Peyer's patch (tissue), 4 donors: ENCODE results near the gene USP17L19.
"Not testable (repeated sequence)": the region's sequence is repeated elsewhere in the genome, so short reads cannot be mapped to it uniquely, and the experiment has no call there.

ENCODE experiments used
- POLR2A ChIP-seq, 2 donors: fragments of 450-650 bp; IDR thresholded peaks; one replicate each; pipeline ENCODE4 v1.5.1; 2017; ENCODE audit warnings: antibody characterized with exemption in 2 of 2, mild to moderate bottlenecking in 2 of 2, moderate library complexity in 2 of 2
- TF ChIP-seq, protein P1 (sequence below), 6 experiments: fragments of 450-650 bp in 4 of 6; fragments of 200-600 bp in 2 of 6; sonication (generic) in 1 of 6; IDR thresholded peaks; one replicate each; pipeline ENCODE4 v1.5.1; 2017 to 2019; ENCODE audit warnings: antibody characterized with exemption in 6 of 6, mild to moderate bottlenecking in 3 of 6, moderate library complexity in 1 of 6

DNA sequence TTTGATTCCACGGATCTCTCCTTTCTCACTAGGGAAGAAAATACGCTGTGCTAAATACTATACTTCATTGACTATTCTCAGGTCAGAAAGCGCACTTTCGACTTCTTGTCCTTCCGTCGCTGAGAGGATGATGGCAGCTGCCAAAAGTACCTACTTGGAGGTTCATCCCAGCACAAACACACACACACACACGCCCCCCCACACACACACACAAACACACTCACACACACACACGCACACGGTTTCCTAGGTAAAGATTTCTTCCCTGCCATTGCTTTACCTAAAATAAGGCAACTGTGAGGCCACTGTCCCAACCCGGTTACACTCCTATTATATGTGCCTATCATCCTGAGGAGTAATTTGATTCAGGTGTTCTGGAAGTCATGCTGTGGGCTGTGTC, 18.5 kb downstream of the USP17L19 start:
- TF ChIP-seq, protein P1, sequence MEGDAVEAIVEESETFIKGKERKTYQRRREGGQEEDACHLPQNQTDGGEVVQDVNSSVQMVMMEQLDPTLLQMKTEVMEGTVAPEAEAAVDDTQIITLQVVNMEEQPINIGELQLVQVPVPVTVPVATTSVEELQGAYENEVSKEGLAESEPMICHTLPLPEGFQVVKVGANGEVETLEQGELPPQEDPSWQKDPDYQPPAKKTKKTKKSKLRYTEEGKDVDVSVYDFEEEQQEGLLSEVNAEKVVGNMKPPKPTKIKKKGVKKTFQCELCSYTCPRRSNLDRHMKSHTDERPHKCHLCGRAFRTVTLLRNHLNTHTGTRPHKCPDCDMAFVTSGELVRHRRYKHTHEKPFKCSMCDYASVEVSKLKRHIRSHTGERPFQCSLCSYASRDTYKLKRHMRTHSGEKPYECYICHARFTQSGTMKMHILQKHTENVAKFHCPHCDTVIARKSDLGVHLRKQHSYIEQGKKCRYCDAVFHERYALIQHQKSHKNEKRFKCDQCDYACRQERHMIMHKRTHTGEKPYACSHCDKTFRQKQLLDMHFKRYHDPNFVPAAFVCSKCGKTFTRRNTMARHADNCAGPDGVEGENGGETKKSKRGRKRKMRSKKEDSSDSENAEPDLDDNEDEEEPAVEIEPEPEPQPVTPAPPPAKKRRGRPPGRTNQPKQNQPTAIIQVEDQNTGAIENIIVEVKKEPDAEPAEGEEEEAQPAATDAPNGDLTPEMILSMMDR (IDR thresholded peaks at IDR 0.05), result not testable (repeated sequence)
- TF ChIP-seq POLR2A (IDR thresholded peaks at IDR 0.05), result not testable (repeated sequence)
